Activated CD8-positive, alpha-beta T cell treated with anti-CD3 and anti-CD28 coated beads, Interleukin-2, amount 10 ng/mL, durations not matched to agents 7 days and 5 days (primary cell): ENCODE data around the gene CCDC63. TPM values are rescaled to one million over a fixed set of nuclear protein-coding genes. Genes with fewer than 3 reads are reported as not detected.
A peak's percentile ranks its signal among the peaks of the same experiment; 100 is the strongest.
"Not testable (repeated sequence)": the region's sequence is repeated elsewhere in the genome, so short reads cannot be mapped to it uniquely, and the experiment has no call there.

ENCODE experiments used
- ATAC-seq: fragments of 150-1000 bp; cut with Tn5 transposase; one replicate; pipeline ENCODE4 v1.10.0; 2021; ENCODE audit warnings: moderate library complexity
- CTCF ChIA-PET: fragments of 350-600 bp; sonication (Branson Sonifier 250); formaldehyde crosslinking; loops from one replicate; lab custom pipeline; 2021; ENCODE audit warnings: antibody characterized with exemption; lab: Charles Lee
- POLR2A ChIA-PET: fragments of 350-600 bp; sonication (Branson Sonifier 250); formaldehyde crosslinking; loops from one replicate; lab custom pipeline; 2021; ENCODE audit warnings: antibody characterized with exemption; lab: Charles Lee
- DNase-seq: peaks from one replicate; pipeline ENCODE4 v3.0.0-alpha.2; 2020
- H3K27ac Mint-ChIP-seq: one replicate; pipeline ENCODE4 v1.8.0; 2021; ENCODE audit warnings: mild to moderate bottlenecking, mixed read lengths
- H3K27me3 Mint-ChIP-seq: one replicate; pipeline ENCODE4 v1.8.0; 2021; ENCODE audit warnings: low read depth, mixed read lengths
- H3K36me3 Mint-ChIP-seq: one replicate; pipeline ENCODE4 v1.8.0; 2021; ENCODE audit warnings: low read depth, mixed read lengths
- H3K4me1 Mint-ChIP-seq: one replicate; pipeline ENCODE4 v1.8.0; 2021; ENCODE audit warnings: low read depth, mixed read lengths
- H3K4me3 Mint-ChIP-seq: one replicate; pipeline ENCODE4 v1.8.0; 2021; ENCODE audit warnings: mild to moderate bottlenecking, mixed read lengths
- H3K9me3 Mint-ChIP-seq: one replicate; pipeline ENCODE4 v1.8.0; 2022; ENCODE audit warnings: mixed read lengths; ENCODE audit not compliant: insufficient read depth
- total RNA-seq, 2 experiments: library from RNA; stranded (reverse); gene quantifications; one replicate each; pipeline ENCODE4 v1.2.3, GENCODE V29; 2021

The CCDC63 gene
- total RNA-seq, 2 experiments from 2014 or later, result not detected

GRCh38 chr12:110844551-110845338 is 2.0 kb upstream of the CCDC63 start:
- H3K27me3 Mint-ChIP-seq, result peaks cover 39% of the 10 kb centered on the region
- H3K36me3 Mint-ChIP-seq, result no peaks in the 10 kb centered on the region
- ChIA-PET POLR2A (no interaction called here), CTCF (no interaction called here)
- H3K4me3 Mint-ChIP-seq, result no peak overlapping the region
- ATAC-seq (no peak), DNase-seq (no peak)
- H3K4me1 Mint-ChIP-seq, result peaks cover 8% of the 10 kb centered on the region
- H3K27ac Mint-ChIP-seq, result no peak overlapping the region
- no peaks in the 10 kb centered on the region for H3K9me3 Mint-ChIP-seq

GRCh38 chr12:110845339-110845682 is 1.5 kb upstream of the CCDC63 start:
- Mint-ChIP-seq H3K9me3 (no peaks in the 10 kb centered on the region), H3K4me3 (no peak overlapping the region)
- CTCF ChIA-PET, result no interaction called here

GRCh38 chr12:110848314-110848923 is 1.6 kb downstream of the CCDC63 start:
- POLR2A ChIA-PET, result no interaction called here
- H3K9me3 Mint-ChIP-seq, result no peaks in the 10 kb centered on the region
- CTCF ChIA-PET, result interaction anchor here (0.9 kb wide), 1 partner anchor 21 kb away, joined by 3 read pairs; no protein-coding TSS in a partner anchor
- H3K4me1 Mint-ChIP-seq, result peaks cover 10% of the 10 kb centered on the region
- no peak overlapping the region for H3K27ac Mint-ChIP-seq
- H3K27me3 Mint-ChIP-seq, result peaks cover 42% of the 10 kb centered on the region
- no peak overlapping the region for H3K4me3 Mint-ChIP-seq
- DNase-seq (no peak), ATAC-seq (no peak)
- no peaks in the 10 kb centered on the region for H3K36me3 Mint-ChIP-seq

More at GRCh38 chr12:110845339-110845682, 1.5 kb upstream of the CCDC63 start:
- H3K4me1 Mint-ChIP-seq, result peaks cover 10% of the 10 kb centered on the region
- no peak for DNase-seq
- no peaks in the 10 kb centered on the region for H3K36me3 Mint-ChIP-seq
- POLR2A ChIA-PET, result no interaction called here
- no peak overlapping the region for H3K27ac Mint-ChIP-seq
- no peak for ATAC-seq
- peaks cover 39% of the 10 kb centered on the region for H3K27me3 Mint-ChIP-seq

- ATAC-seq, result no peak
- Mint-ChIP-seq H3K27ac (no peak overlapping the region), H3K9me3 (no peaks in the 10 kb centered on the region), H3K27me3 (peaks cover 42% of the 10 kb centered on the region), H3K36me3 (no peaks in the 10 kb centered on the region), H3K4me3 (no peak overlapping the region), H3K4me1 (peaks cover 10% of the 10 kb centered on the region)
- POLR2A ChIA-PET, result no interaction called here
- no peak for DNase-seq
- CTCF ChIA-PET, result no interaction called here
Observed at GRCh38 chr12:110849221-110849620, 2.4 kb downstream of the CCDC63 start.

- H3K36me3 Mint-ChIP-seq, result no peaks in the 10 kb centered on the region
- ChIA-PET CTCF (no interaction called here), POLR2A (no interaction called here)
- H3K27ac Mint-ChIP-seq, result no peak overlapping the region
- H3K4me3 Mint-ChIP-seq, result no peak overlapping the region
- H3K9me3 Mint-ChIP-seq, result no peaks in the 10 kb centered on the region
- H3K27me3 Mint-ChIP-seq, result peaks cover 35% of the 10 kb centered on the region
- ATAC-seq (no peak), DNase-seq (no peak)
- H3K4me1 Mint-ChIP-seq, result peaks cover 10% of the 10 kb centered on the region
Observed at GRCh38 chr12:110849748-110850403, 3.1 kb downstream of the CCDC63 start.

GRCh38 chr12:110850762-110851161 is 4.0 kb downstream of the CCDC63 start:
- peaks cover 27% of the 10 kb centered on the region for H3K27me3 Mint-ChIP-seq
- H3K9me3 Mint-ChIP-seq, result no peaks in the 10 kb centered on the region
- H3K36me3 Mint-ChIP-seq, result no peaks in the 10 kb centered on the region
- H3K4me1 Mint-ChIP-seq, result peaks cover 10% of the 10 kb centered on the region
- ATAC-seq (no peak), DNase-seq (no peak)
- no peak overlapping the region for H3K27ac Mint-ChIP-seq
- CTCF ChIA-PET, result no interaction called here
- POLR2A ChIA-PET, result no interaction called here
- no peak overlapping the region for H3K4me3 Mint-ChIP-seq

- DNase-seq, result no peak
- Mint-ChIP-seq H3K4me1 (peaks cover 6% of the 10 kb centered on the region), H3K27ac (no peak overlapping the region), H3K9me3 (no peaks in the 10 kb centered on the region), H3K27me3 (peaks cover 5% of the 10 kb centered on the region), H3K4me3 (no peak overlapping the region), H3K36me3 (no peaks in the 10 kb centered on the region)
- CTCF ChIA-PET, result no interaction called here
- POLR2A ChIA-PET, result no interaction called here
- no peak for ATAC-seq
Observed at GRCh38 chr12:110853836-110854235, 7.0 kb downstream of the CCDC63 start.

GRCh38 chr12:110856542-110856941 is 9.8 kb downstream of the CCDC63 start:
- Mint-ChIP-seq H3K36me3 (no peaks in the 10 kb centered on the region), H3K4me1 (peaks cover 12% of the 10 kb centered on the region), H3K27ac (no peak overlapping the region), H3K4me3 (no peak overlapping the region), H3K27me3 (no peaks in the 10 kb centered on the region), H3K9me3 (no peaks in the 10 kb centered on the region)
- no peak for DNase-seq
- ATAC-seq, result no peak
- CTCF ChIA-PET, result no interaction called here
- POLR2A ChIA-PET, result no interaction called here

GRCh38 chr12:110857528-110857927 is 10.7 kb downstream of the CCDC63 start:
- Mint-ChIP-seq H3K27me3 (no peaks in the 10 kb centered on the region), H3K9me3 (no peaks in the 10 kb centered on the region), H3K4me1 (peaks cover 13% of the 10 kb centered on the region), H3K36me3 (no peaks in the 10 kb centered on the region), H3K4me3 (no peak overlapping the region), H3K27ac (no peak overlapping the region)
- ChIA-PET POLR2A (no interaction called here), CTCF (no interaction called here)
- no peak for DNase-seq
- ATAC-seq, result no peak

GRCh38 chr12:110857954-110858353 is 11.2 kb downstream of the CCDC63 start:
- H3K27me3 Mint-ChIP-seq, H3K4me3 Mint-ChIP-seq, CTCF ChIA-PET, H3K27ac Mint-ChIP-seq, H3K36me3 Mint-ChIP-seq, ATAC-seq, H3K9me3 Mint-ChIP-seq, DNase-seq, POLR2A ChIA-PET: not testable (repeated sequence)
- peaks cover 13% of the 10 kb centered on the region for H3K4me1 Mint-ChIP-seq

- Mint-ChIP-seq H3K9me3 (no peaks in the 10 kb centered on the region), H3K36me3 (no peaks in the 10 kb centered on the region), H3K27ac (no peak overlapping the region), H3K4me3 (no peak overlapping the region), H3K27me3 (no peaks in the 10 kb centered on the region), H3K4me1 (peaks cover 13% of the 10 kb centered on the region)
- CTCF ChIA-PET, result no interaction called here
- POLR2A ChIA-PET, result no interaction called here
- DNase-seq (no peak), ATAC-seq (no peak)
Observed at GRCh38 chr12:110858848-110859247, 12.1 kb downstream of the CCDC63 start.

GRCh38 chr12:110860833-110861296 is 14.1 kb downstream of the CCDC63 start:
- ChIA-PET CTCF (no interaction called here), POLR2A (no interaction called here)
- Mint-ChIP-seq H3K27me3 (no peaks in the 10 kb centered on the region), H3K27ac (peak overlapping the region; percentile 27), H3K4me1 (peaks cover 13% of the 10 kb centered on the region), H3K36me3 (no peaks in the 10 kb centered on the region), H3K4me3 (no peak overlapping the region), H3K9me3 (no peaks in the 10 kb centered on the region)
- ATAC-seq (no peak), DNase-seq (no peak)
